Right lobe of liver (tissue), 6 donors: ENCODE results near the gene HHAT. TPM values are rescaled to one million over a fixed set of nuclear protein-coding genes. Genes with fewer than 3 reads are reported as not detected.
"Not testable (repeated sequence)": the region's sequence is repeated elsewhere in the genome, so short reads cannot be mapped to it uniquely, and the experiment has no call there.

Experiments used
- ATAC-seq, 4 donors: fragments of 200-7000 bp; cut with Tn5 transposase; one replicate each; pipeline ENCODE4 v1.9.1; 2020; ENCODE audit warnings: mild to moderate bottlenecking in 4 of 4, moderate library complexity in 4 of 4
- DNase-seq, 3 donors: peaks; one replicate each; pipeline ENCODE4 v3.0.0-alpha.2; 2020
- H3K27ac ChIP-seq, 3 donors: fragments of 200-600 bp; one replicate each; pipeline ENCODE4 v1.8.0; 2022
- H3K27me3 ChIP-seq, 2 donors: fragments of 200-600 bp; one replicate each; pipeline ENCODE4 v1.8.0; 2022
- H3K36me3 ChIP-seq, 4 donors: fragments of 200-600 bp; sonication (generic) in 1 of 4; one replicate each; pipeline versions ENCODE4 v1.5.1 to v1.8.0; 2017 to 2022; ENCODE audit warnings: control low read depth in 1 of 4
- H3K4me1 ChIP-seq, 4 donors: fragments of 200-600 bp; sonication (generic) in 1 of 4; one replicate each; pipeline versions ENCODE4 v1.5.1 to v1.8.0; 2017 to 2022; ENCODE audit warnings: control low read depth in 1 of 4
- H3K4me3 ChIP-seq, 3 donors: fragments of 200-600 bp; one replicate each; pipeline ENCODE4 v1.8.0; 2022
- H3K9me3 ChIP-seq, 4 donors: fragments of 200-600 bp; sonication (generic) in 1 of 4; one replicate each; pipeline versions ENCODE4 v1.5.1 to v1.8.0; 2017 to 2022; ENCODE audit warnings: control low read depth in 1 of 4
- CTCF ChIP-seq, 4 donors: fragments of 200-600 bp in 3 of 4; fragments of 450-650 bp in 1 of 4; IDR thresholded peaks; one replicate each; pipeline versions ENCODE4 v1.5.1 to v1.8.0; 2016 to 2022; ENCODE audit warnings: antibody characterized with exemption in 4 of 4, mild to moderate bottlenecking in 2 of 4
- POLR2A ChIP-seq: fragments of 450-650 bp; IDR thresholded peaks from one replicate; pipeline ENCODE4 v1.6.1; 2017; ENCODE audit warnings: antibody characterized with exemption, mild to moderate bottlenecking
- WGBS: methylation state at CpG from one replicate; pipeline ENCODE4 v1.1.6; 2018; ENCODE audit warnings: low coverage, low lambda C conversion rate; ENCODE audit not compliant: insufficient coverage; ENCODE audit errors: missing lambda C conversion rate; 5-methylcytosine and 5-hydroxymethylcytosine counted together
- intact Hi-C, 2 donors: fragments of 100-400 bp; cut with DNase I; formaldehyde crosslinking; loops; one replicate each; pipeline versions ENCODE4 v1.11.2 to v1.14.1; 2022
- total RNA-seq, 6 experiments: library from RNA; depleted of rRNA in 2 of 6; stranded (reverse); fragments of >200 nt in 2 of 6; fragmentation: NEBNext Ultra II Directional in 3 of 6; extraction: Animal tissue kit (Norgen Biotek cat#: 25700) in 3 of 6; gene quantifications; one replicate each; pipeline versions ENCODE4 v1.1.0 to v1.2.4, GENCODE V29; 2016 to 2023
- donor health status: DM: no; HTN: yes; CAD: no.
- donor health status: DM: no; HTN: no; CAD: no.
- donor health status: DM: no; HTN: no; CAD: no.
- donor health status: DM: no; HTN: yes; CAD: no.
- donor health status: DM: no; HTN: yes; CAD: no.

HHAT gene
- total RNA-seq, 6 experiments from 2014 or later = 2.2 to 4.1 (median 2.7) TPM

DNA sequence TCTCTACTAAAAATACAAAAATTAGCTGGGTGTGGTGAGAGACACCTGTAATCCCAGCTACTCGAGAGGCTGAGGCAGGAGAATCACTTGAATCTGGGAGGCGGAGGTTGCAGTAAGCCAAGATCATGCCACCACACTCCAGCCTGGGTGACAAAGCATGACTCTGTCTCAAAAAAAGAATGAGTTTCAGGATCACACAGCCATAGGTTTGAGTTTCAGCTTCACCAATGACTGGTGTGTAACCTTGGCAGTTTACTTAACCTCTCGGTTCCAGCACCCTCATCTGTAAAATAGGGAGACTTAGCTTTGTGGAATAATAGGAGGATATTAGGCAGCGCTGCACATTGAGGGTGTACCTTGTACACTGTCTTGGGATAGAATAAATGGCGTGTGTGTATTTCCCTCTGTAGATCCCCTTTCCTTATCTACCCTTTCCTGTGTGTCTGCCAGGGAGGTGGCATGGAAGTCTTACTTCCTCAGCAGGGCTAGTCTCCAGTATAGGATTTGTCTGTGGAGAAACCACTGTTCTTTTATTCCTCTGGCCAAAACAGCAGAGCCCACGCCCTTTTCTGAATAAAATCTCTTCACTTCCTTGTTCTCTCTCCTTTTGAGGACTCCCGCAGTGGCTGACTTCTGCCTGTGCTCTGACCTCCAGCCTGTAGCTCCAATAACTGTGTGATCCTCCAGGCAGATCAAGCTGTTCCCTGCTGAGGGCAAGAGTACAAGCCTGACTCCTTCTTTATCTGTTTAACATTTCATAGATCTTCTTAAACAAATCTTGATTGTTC, 90.4 kb downstream of the HHAT start:
- ATAC-seq = no peak
- no peak for DNase-seq

DNA sequence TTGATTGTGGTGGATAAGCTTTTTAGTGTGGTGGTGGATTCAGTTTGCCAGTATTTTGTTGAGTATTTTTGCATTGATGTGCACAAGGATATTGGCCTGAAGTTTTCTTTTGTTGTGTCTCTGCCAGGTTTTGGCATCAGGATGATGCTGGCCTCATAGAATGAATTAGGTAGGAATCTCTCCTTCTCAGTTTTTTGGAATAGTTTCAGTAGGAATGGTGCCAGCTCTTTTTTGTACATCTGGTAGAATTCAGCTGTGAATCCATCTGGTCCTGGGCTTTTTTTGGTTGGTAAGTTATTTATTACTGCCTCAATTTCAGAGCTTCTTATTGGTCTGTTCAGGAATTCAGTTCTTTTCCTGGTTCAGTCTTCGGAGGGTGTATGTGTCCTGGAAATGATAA, 98.0 kb downstream of the HHAT start:
- intact Hi-C loops, H3K9me3 ChIP-seq, H3K27me3 ChIP-seq, DNase-seq, H3K4me1 ChIP-seq, ATAC-seq, H3K4me3 ChIP-seq, H3K27ac ChIP-seq, H3K36me3 ChIP-seq: not testable (repeated sequence)
- WGBS = 100% methylated on average over 1 of the region's 1 CpG

More for the DNA sequence above, 90.4 kb downstream of the HHAT start:
- TF ChIP-seq CTCF (IDR thresholded peaks at IDR 0.05) (no peak), POLR2A (no peak)
- intact Hi-C loops = no loop called here
- WGBS = 87% methylated on average over 5 of the region's 7 CpGs
- H3K27me3 ChIP-seq = no peaks in the 10 kb centered on the region
- no peaks in the 10 kb centered on the region for H3K4me1 ChIP-seq
- H3K36me3 ChIP-seq = no peaks in the 10 kb centered on the region
- no peak overlapping the region for H3K27ac ChIP-seq
- H3K4me3 ChIP-seq = no peak overlapping the region
- H3K9me3 ChIP-seq = no peaks in the 10 kb centered on the region

DNA sequence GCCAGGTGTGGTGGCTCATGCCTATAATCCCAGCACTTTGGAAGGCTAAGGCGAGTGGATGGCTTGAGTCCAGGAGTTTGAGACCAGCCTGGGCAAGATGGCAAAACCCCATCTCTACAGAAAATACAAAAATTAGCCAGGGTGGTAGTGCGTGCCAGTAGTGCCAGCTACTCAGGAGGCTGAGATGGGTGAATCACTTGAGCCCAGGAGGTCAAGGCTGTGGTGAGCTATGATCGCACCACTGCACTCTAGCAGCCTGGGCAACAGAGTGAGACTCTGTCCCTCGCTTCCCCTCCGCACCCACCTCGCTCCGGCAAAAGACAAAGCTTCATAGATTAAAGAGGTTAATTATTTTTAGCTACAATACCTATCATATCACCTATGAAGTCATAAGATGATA, 100.0 kb downstream of the HHAT start:
- no peak overlapping the region for H3K4me3 ChIP-seq
- no peaks in the 10 kb centered on the region for H3K27me3 ChIP-seq
- no peaks in the 10 kb centered on the region for H3K9me3 ChIP-seq
- intact Hi-C loops = no loop called here
- no peaks in the 10 kb centered on the region for H3K36me3 ChIP-seq
- DNase-seq (no peak), ATAC-seq (no peak)
- WGBS = 98% methylated on average over 5 of the region's 7 CpGs
- H3K27ac ChIP-seq = no peak overlapping the region
- TF ChIP-seq CTCF (IDR thresholded peaks at IDR 0.05) = no peak
- TF ChIP-seq POLR2A = no peak
- no peaks in the 10 kb centered on the region for H3K4me1 ChIP-seq

- no peaks in the 10 kb centered on the region for H3K36me3 ChIP-seq
- H3K4me3 ChIP-seq = no peak overlapping the region
- intact Hi-C loops = no loop called here
- no peaks in the 10 kb centered on the region for H3K27me3 ChIP-seq
- no peaks in the 10 kb centered on the region for H3K9me3 ChIP-seq
- H3K4me1 ChIP-seq = no peaks in the 10 kb centered on the region
- ATAC-seq (no peak), DNase-seq (no peak)
- no peak overlapping the region for H3K27ac ChIP-seq
- no peak for TF ChIP-seq POLR2A
- no peak for TF ChIP-seq CTCF (IDR thresholded peaks at IDR 0.05)
- WGBS = 80% methylated on average over 4 of the region's 4 CpGs
These were observed 105.5 kb downstream of the HHAT start for GRCh38 chr1:210434223-210434622.

- DNase-seq (no peak), ATAC-seq (no peak)
- Histone ChIP-seq H3K9me3 (no peaks in the 10 kb centered on the region), H3K4me3 (no peak overlapping the region), H3K36me3 (no peaks in the 10 kb centered on the region), H3K27ac (no peak overlapping the region), H3K27me3 (no peaks in the 10 kb centered on the region), H3K4me1 (no peaks in the 10 kb centered on the region)
- TF ChIP-seq CTCF (IDR thresholded peaks at IDR 0.05) = no peak
- no peak for TF ChIP-seq POLR2A
- intact Hi-C loops = no loop called here
- 87% methylated on average over 5 of the region's 6 CpGs for WGBS
These were observed 108.4 kb downstream of the HHAT start for GRCh38 chr1:210437111-210437510.
